ENCODE measurements around the gene PSME3IP1. TPM values are rescaled to one million over a fixed set of nuclear protein-coding genes. Genes with fewer than 3 reads are reported as not detected.

The PSME3IP1 gene
- total and polyA plus RNA-seq, 2 experiments from 2014 or later = 64.2 to 73.2 TPM

DNA sequence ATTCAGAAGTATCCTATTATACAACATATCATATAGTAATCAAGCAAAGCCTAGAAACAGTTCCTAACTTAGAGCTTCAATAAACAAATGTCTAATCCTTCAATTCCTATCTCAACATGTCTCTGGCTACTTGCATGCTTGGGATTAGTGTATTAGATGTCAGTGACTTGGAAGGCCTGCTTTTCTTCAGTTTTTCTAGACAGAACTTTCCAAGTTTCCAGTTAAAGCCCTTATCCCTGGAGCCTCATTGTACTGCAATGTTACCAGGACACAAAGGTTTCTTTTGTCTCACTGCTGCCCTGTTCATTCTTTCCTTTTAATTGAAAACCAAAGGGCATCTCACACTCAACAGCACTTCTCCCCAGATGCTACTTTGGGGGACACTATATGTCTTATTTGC, 16.5 kb downstream of the PSME3IP1 start:
- Histone ChIP-seq H3K9me3 (ENCODE audit: low read depth) (no peaks in the 10 kb centered on the region), H3K9me2 (replicated peaks; ENCODE audit: insufficient read depth) (no peaks in the 10 kb centered on the region), H3K4me1 (ENCODE audit: insufficient read depth) (no peaks in the 10 kb centered on the region), H3K36me3 (replicated peaks; ENCODE audit: insufficient read depth, low read depth) (no peaks in the 10 kb centered on the region), H2AFZ (no peak overlapping the region), H3K4me3 (no peak overlapping the region), H3K79me2 (no peaks in the 10 kb centered on the region), H3K4me2 (no peak overlapping the region), H3K27ac (peak overlapping the region; percentile 36), H4K20me1 (ENCODE audit: insufficient read depth, poor library complexity, severe bottlenecking) (no peaks in the 10 kb centered on the region), H3K27me3 (no peaks in the 10 kb centered on the region)
- TF ChIP-seq EZH2phosphoT487 (IDR thresholded peaks at IDR 0.05; ENCODE audit: low read depth, severe bottlenecking, unreplicated experiment) (no peak), EZH2 (IDR thresholded peaks at IDR 0.05; ENCODE audit: borderline replicate concordance) (no peak), CTCF (IDR thresholded peaks at IDR 0.05; ENCODE audit: poor library complexity) (no peak)
- no peak for DNase-seq (ENCODE audit: low spot score)

DNA sequence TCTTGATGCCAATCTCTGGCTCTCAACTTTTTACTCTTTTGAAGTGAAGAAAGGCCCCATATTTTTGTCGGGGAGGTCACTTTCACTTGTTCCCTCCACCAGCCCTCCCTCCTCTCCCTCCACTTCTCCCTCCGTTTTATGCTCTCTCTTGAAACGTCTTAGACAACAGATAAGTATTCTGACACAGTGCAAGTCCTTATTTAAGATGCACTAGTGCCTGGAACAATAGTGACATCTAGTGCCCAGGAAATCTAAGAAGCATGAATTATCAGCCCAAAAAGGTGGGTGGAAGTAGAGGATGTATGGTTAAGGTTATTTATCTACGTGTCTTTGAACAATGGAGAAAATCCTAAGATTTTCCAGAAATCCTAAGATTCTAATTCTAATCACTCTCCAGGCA, 17.9 kb downstream of the PSME3IP1 start:
- DNase-seq (ENCODE audit: low spot score) = peak; percentile 66
- no peak overlapping the region for H3K4me2 ChIP-seq
- H4K20me1 ChIP-seq (ENCODE audit: insufficient read depth, poor library complexity, severe bottlenecking) = no peaks in the 10 kb centered on the region
- no peaks in the 10 kb centered on the region for H3K9me2 ChIP-seq (replicated peaks; ENCODE audit: insufficient read depth)
- H3K9me3 ChIP-seq (ENCODE audit: low read depth) = no peaks in the 10 kb centered on the region
- H3K27ac ChIP-seq = no peak overlapping the region
- TF ChIP-seq EZH2 (IDR thresholded peaks at IDR 0.05; ENCODE audit: borderline replicate concordance) = no peak
- no peak for TF ChIP-seq EZH2phosphoT487 (IDR thresholded peaks at IDR 0.05; ENCODE audit: low read depth, severe bottlenecking, unreplicated experiment)
- peak; percentile 76 for TF ChIP-seq CTCF (IDR thresholded peaks at IDR 0.05; ENCODE audit: poor library complexity)
- H3K4me1 ChIP-seq (ENCODE audit: insufficient read depth) = no peaks in the 10 kb centered on the region
- 29% methylated on average over 4 of the region's 4 CpGs for WGBS (ENCODE audit: low lambda C conversion rate, missing lambda C conversion rate)
- no peak overlapping the region for H3K4me3 ChIP-seq
- no peaks in the 10 kb centered on the region for H3K27me3 ChIP-seq
- no peaks in the 10 kb centered on the region for H3K79me2 ChIP-seq
- no peaks in the 10 kb centered on the region for H3K36me3 ChIP-seq (replicated peaks; ENCODE audit: insufficient read depth, low read depth)
- H2AFZ ChIP-seq = no peak overlapping the region

GRCh38 chr16:57167538-57167937, 18.3 kb downstream of the PSME3IP1 start:
- 66% methylated on average over 3 of the region's 3 CpGs for whole genome bisulfite sequencing (ENCODE audit: low lambda C conversion rate, missing lambda C conversion rate)
- no peak overlapping the region for H2AFZ ChIP-seq
- H4K20me1 ChIP-seq (ENCODE audit: insufficient read depth, poor library complexity, severe bottlenecking) = no peaks in the 10 kb centered on the region
- no peak overlapping the region for H3K4me3 ChIP-seq
- no peaks in the 10 kb centered on the region for H3K79me2 ChIP-seq
- H3K27me3 ChIP-seq = no peaks in the 10 kb centered on the region
- TF ChIP-seq EZH2 (IDR thresholded peaks at IDR 0.05; ENCODE audit: borderline replicate concordance) (no peak), CTCF (IDR thresholded peaks at IDR 0.05; ENCODE audit: poor library complexity) (no peak), EZH2phosphoT487 (IDR thresholded peaks at IDR 0.05; ENCODE audit: low read depth, severe bottlenecking, unreplicated experiment) (no peak)
- H3K9me3 ChIP-seq (ENCODE audit: low read depth) = no peaks in the 10 kb centered on the region
- no peaks in the 10 kb centered on the region for H3K4me1 ChIP-seq (ENCODE audit: insufficient read depth)
- H3K4me2 ChIP-seq = no peak overlapping the region
- H3K9me2 ChIP-seq (replicated peaks; ENCODE audit: insufficient read depth) = no peaks in the 10 kb centered on the region
- no peaks in the 10 kb centered on the region for H3K36me3 ChIP-seq (replicated peaks; ENCODE audit: insufficient read depth, low read depth)
- no peak overlapping the region for H3K27ac ChIP-seq
- no peak for DNase-seq (ENCODE audit: low spot score)

DNA sequence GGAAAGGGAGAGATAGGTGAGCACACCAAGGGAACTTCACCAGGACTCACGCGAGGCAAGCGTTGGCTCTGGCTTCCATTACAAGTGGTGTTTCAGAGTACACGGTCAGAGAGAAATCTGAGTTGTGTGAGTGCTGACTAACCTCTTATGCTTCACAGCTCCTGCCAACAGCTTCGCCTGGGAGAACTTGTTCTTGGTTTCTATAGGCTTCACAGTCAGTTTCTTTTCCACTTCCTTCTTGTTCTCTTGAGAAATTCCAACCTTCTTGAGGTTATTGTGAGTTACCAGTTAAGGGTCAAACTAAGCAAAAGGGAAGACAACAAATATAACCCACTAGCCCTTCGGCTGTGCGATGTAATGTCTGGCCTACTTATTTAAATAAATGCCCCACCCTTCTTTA, 18.9 kb downstream of the PSME3IP1 start:
- Histone ChIP-seq H2AFZ (no peak overlapping the region), H4K20me1 (ENCODE audit: insufficient read depth, poor library complexity, severe bottlenecking) (no peaks in the 10 kb centered on the region), H3K4me3 (no peak overlapping the region), H3K27ac (no peak overlapping the region), H3K27me3 (no peaks in the 10 kb centered on the region), H3K36me3 (replicated peaks; ENCODE audit: insufficient read depth, low read depth) (no peaks in the 10 kb centered on the region), H3K4me1 (ENCODE audit: insufficient read depth) (no peaks in the 10 kb centered on the region), H3K9me3 (ENCODE audit: low read depth) (no peaks in the 10 kb centered on the region), H3K79me2 (no peaks in the 10 kb centered on the region), H3K4me2 (no peak overlapping the region), H3K9me2 (replicated peaks; ENCODE audit: insufficient read depth) (no peaks in the 10 kb centered on the region)
- no peak for TF ChIP-seq EZH2 (IDR thresholded peaks at IDR 0.05; ENCODE audit: borderline replicate concordance)
- no peak for TF ChIP-seq EZH2phosphoT487 (IDR thresholded peaks at IDR 0.05; ENCODE audit: low read depth, severe bottlenecking, unreplicated experiment)
- no peak for TF ChIP-seq CTCF (IDR thresholded peaks at IDR 0.05; ENCODE audit: poor library complexity)
- WGBS (ENCODE audit: low lambda C conversion rate, missing lambda C conversion rate) = 91% methylated on average over 7 of the region's 7 CpGs
- DNase-seq (ENCODE audit: low spot score) = no peak
